ENCODE data around the gene ANKHD1. TPM values are rescaled to one million over a fixed set of nuclear protein-coding genes. Genes with fewer than 3 reads are reported as not detected.

ANKHD1 gene
- total and polyA plus RNA-seq, 9 of the 15 experiments (the other 6 are each of a cell fraction or from before 2014, with no cell fraction given) = 38.9 to 138 (median 78.7) TPM

DNA sequence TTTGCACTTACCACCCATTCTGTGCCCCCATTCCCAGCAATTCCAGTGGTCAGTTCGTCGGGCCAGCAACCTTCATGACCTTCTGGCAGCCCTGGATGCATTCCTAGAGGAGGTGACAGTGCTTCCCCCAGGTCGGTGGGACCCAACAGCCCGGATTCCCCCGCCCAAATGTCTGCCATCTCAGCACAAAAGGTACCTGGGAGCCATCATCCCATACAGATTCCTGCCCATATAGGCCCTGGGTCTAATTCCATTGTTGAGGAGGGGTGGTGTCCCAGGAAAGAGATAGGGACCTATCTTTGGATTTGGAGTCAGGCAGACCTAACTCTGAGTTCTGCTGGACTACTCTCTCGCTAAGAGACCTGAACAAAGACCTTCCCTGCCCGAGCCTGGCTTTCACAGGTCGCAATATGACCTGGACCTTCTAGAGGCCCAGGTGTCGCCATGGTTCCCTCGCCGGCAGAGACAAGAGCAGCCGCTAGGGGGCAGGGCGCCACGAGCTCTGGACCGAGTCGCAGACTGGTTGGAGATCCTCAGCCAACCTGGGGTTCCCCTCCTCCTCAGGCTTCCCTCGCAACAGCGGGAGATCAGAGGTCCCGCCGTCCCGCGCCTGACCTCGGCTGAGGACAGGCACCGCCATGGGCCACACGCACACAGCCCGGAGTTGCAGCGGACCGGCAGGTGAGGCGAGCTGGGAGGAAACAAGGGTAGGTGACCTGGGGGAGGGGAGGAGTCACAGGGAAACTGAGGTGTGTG lies 38.6 kb upstream of the ANKHD1 start (continued):
- TF ChIP-seq, protein P1, sequence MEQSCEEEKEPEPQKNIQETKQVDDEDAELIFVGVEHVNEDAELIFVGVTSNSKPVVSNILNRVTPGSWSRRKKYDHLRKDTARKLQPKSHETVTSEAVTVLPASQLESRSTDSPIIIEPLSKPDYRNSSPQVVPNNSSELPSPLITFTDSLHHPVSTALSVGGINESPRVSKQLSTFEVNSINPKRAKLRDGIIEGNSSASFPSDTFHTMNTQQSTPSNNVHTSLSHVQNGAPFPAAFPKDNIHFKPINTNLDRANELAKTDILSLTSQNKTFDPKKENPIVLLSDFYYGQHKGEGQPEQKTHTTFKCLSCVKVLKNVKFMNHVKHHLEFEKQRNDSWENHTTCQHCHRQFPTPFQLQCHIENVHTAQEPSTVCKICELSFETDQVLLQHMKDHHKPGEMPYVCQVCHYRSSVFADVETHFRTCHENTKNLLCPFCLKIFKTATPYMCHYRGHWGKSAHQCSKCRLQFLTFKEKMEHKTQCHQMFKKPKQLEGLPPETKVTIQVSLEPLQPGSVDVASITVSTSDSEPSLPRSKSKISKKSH (CRISPR knock-in tag; IDR thresholded peaks at IDR 0.05) = no peak
- no peak for TF ChIP-seq MCM5 (IDR thresholded peaks at IDR 0.05; ENCODE audit: low read depth)
- TF ChIP-seq ZNF583 (CRISPR knock-in tag; IDR thresholded peaks at IDR 0.05) = no peak
- TF ChIP-seq GATAD2A (IDR thresholded peaks at IDR 0.05) = no peak; the same call in 1 of the 2 replicates
- no peak for TF ChIP-seq ZNF124 (CRISPR knock-in tag; IDR thresholded peaks at IDR 0.05)
- TF ChIP-seq ZEB2 (IDR thresholded peaks at IDR 0.05) = peak; percentile 67; the same call in 1 of the 2 replicates
- TF ChIP-seq, protein P2, sequence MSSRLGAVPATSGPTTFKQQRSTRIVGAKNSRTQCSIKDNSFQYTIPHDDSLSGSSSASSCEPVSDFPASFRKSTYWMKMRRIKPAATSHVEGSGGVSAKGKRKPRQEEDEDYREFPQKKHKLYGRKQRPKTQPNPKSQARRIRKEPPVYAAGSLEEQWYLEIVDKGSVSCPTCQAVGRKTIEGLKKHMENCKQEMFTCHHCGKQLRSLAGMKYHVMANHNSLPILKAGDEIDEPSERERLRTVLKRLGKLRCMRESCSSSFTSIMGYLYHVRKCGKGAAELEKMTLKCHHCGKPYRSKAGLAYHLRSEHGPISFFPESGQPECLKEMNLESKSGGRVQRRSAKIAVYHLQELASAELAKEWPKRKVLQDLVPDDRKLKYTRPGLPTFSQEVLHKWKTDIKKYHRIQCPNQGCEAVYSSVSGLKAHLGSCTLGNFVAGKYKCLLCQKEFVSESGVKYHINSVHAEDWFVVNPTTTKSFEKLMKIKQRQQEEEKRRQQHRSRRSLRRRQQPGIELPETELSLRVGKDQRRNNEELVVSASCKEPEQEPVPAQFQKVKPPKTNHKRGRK (tag; IDR thresholded peaks at IDR 0.05) = no peak
- no peak for TF ChIP-seq BCL6 (CRISPR knock-in tag; IDR thresholded peaks at IDR 0.05)
- TF ChIP-seq STAT5A (IDR thresholded peaks at IDR 0.05; ENCODE audit: borderline replicate concordance, low read length) = no peak
- TF ChIP-seq SIN3A (IDR thresholded peaks at IDR 0.05; ENCODE audit: borderline replicate concordance in 2 of 2, control insufficient read depth in 1 of 2, low read depth in 2 of 2, low read length in 2 of 2) = no peak
- TF ChIP-seq SIRT6 (IDR thresholded peaks at IDR 0.05; ENCODE audit: low read depth, low read length) = no peak
- no peak for TF ChIP-seq ZNF507 (tag; conservative IDR thresholded peaks at IDR 0.05)
- TF ChIP-seq FOXA3 (CRISPR knock-in tag; conservative IDR thresholded peaks at IDR 0.05 in 1 of 2, IDR thresholded peaks at IDR 0.05 in 1 of 2) = no peak
- TF ChIP-seq, protein P3, sequence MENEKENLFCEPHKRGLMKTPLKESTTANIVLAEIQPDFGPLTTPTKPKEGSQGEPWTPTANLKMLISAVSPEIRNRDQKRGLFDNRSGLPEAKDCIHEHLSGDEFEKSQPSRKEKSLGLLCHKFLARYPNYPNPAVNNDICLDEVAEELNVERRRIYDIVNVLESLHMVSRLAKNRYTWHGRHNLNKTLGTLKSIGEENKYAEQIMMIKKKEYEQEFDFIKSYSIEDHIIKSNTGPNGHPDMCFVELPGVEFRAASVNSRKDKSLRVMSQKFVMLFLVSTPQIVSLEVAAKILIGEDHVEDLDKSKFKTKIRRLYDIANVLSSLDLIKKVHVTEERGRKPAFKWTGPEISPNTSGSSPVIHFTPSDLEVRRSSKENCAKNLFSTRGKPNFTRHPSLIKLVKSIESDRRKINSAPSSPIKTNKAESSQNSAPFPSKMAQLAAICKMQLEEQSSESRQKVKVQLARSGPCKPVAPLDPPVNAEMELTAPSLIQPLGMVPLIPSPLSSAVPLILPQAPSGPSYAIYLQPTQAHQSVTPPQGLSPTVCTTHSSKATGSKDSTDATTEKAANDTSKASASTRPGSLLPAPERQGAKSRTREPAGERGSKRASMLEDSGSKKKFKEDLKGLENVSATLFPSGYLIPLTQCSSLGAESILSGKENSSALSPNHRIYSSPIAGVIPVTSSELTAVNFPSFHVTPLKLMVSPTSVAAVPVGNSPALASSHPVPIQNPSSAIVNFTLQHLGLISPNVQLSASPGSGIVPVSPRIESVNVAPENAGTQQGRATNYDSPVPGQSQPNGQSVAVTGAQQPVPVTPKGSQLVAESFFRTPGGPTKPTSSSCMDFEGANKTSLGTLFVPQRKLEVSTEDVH (IDR thresholded peaks at IDR 0.05; ENCODE audit: low read depth, partially characterized antibody) = no peak
- TF ChIP-seq RBBP5 (IDR thresholded peaks at IDR 0.05; ENCODE audit: borderline replicate concordance, insufficient read depth, low read length, poor library complexity, severe bottlenecking) = no peak
- TF ChIP-seq ZNF778 (CRISPR knock-in tag; IDR thresholded peaks at IDR 0.05) = no peak
- TF ChIP-seq STAG1 (CRISPR knock-in tag; IDR thresholded peaks at IDR 0.05; ENCODE audit: borderline replicate concordance) = peak; percentile 81; the same call in 1 of the 2 replicates
- TF ChIP-seq NONO (IDR thresholded peaks at IDR 0.05; ENCODE audit: low read depth in 2 of 2, low read length in 1 of 2) = peak in 1 of 2 experiments; percentile 35; a peak in 1 of 4 replicates
- no peak for TF ChIP-seq SAFB (IDR thresholded peaks at IDR 0.05; ENCODE audit: borderline replicate concordance, low read depth, low read length)
- no peak for TF ChIP-seq PTBP1 (IDR thresholded peaks at IDR 0.05; ENCODE audit: low read depth, low read length)
